GM12878 (cell line): Measurements from ENCODE around the gene TNPO2. TPM values are rescaled to one million over a fixed set of nuclear protein-coding genes. Genes with fewer than 3 reads are reported as not detected.
A peak's percentile ranks its signal among the peaks of the same experiment; 100 is the strongest.

Experiments used
- ATAC-seq: fragments of 200-7000 bp; cut with Tn5 transposase; 3 replicates; pipeline ENCODE4 v1.9.1; 2020; ENCODE audit warnings: mild to moderate bottlenecking, moderate library complexity
- BruUV-seq: library from RNA; stranded (reverse); fragments of 400-500 nt; replicated peaks from 2 replicates; lab custom pipeline; 2021; lab: Mats Ljungman, UMichigan
- CTCF ChIA-PET: fragments of 300-600 bp; sonication (Branson Sonifier 250); formaldehyde crosslinking; extraction: SDS; loops from one replicate; lab custom pipeline; 2021; ENCODE audit warnings: inconsistent platforms; lab: Yijun Ruan, JAX
- POLR2A ChIA-PET: fragments of 350-600 bp; formaldehyde crosslinking; extraction: SDS; loops from one replicate; lab custom pipeline; 2021; ENCODE audit warnings: inconsistent platforms; lab: Charles Lee
- RAD21 ChIA-PET: fragments of 300-600 bp; sonication (Branson Sonifier 250); formaldehyde crosslinking; loops from one replicate; lab custom pipeline; 2023; ENCODE audit warnings: antibody characterized with exemption; ENCODE audit not compliant: unreplicated experiment; lab: Charles Lee
- SMC1A ChIA-PET: fragments of 300-600 bp; sonication (Branson Sonifier 250); formaldehyde crosslinking; loops from one replicate; lab custom pipeline; 2023; ENCODE audit not compliant: unreplicated experiment, uncharacterized antibody; lab: Charles Lee
- DNase-seq: peaks from one replicate; pipeline ENCODE4 v3.0.0-alpha.2; 2011; ENCODE audit warnings: low read depth, low spot score
- FAIRE-seq: peaks from 3 replicates; lab custom pipeline; 2011; peaks lifted over from hg19 to GRCh38; lab: Jason Lieb, UNC
- H2AFZ ChIP-seq: 2 replicates; pipeline ENCODE4 v1.6.0; 2011; ENCODE audit warnings: low read depth, low read length, control low read depth; ENCODE audit not compliant: control insufficient read depth
- H3K27ac ChIP-seq: 2 replicates; pipeline ENCODE4 v1.5.1; 2011; ENCODE audit warnings: control low read depth; ENCODE audit not compliant: control insufficient read depth, insufficient read depth
- H3K27me3 ChIP-seq, 2 experiments: replicated peaks in 1 of 2; 2 replicates each; pipeline versions ENCODE4 v1.6.0 to v1.6.1; 2011; ENCODE audit warnings: low read length in 1 of 2; ENCODE audit not compliant: control insufficient read depth in 2 of 2, insufficient read depth in 2 of 2
- H3K36me3 ChIP-seq, 2 experiments: 2 replicates each; pipeline ENCODE4 v1.5.1; 2011; ENCODE audit warnings: low read length in 1 of 2; ENCODE audit not compliant: control insufficient read depth in 2 of 2, insufficient read depth in 2 of 2
- H3K4me1 ChIP-seq: 2 replicates; pipeline ENCODE4 v1.6.1; 2011; ENCODE audit warnings: mild to moderate bottlenecking, low read length, moderate library complexity, mixed read lengths; ENCODE audit not compliant: control insufficient read depth, insufficient read depth
- H3K4me2 ChIP-seq: 2 replicates; pipeline ENCODE4 v1.6.0; 2011; ENCODE audit warnings: control low read depth; ENCODE audit not compliant: control insufficient read depth, insufficient read depth
- H3K4me3 ChIP-seq: fragments of 200-600 bp; sonication (generic); 2 replicates; pipeline ENCODE4 v1.5.1; 2016
- H3K79me2 ChIP-seq: 2 replicates; pipeline ENCODE4 v1.6.0; 2011; ENCODE audit warnings: low read length; ENCODE audit not compliant: control insufficient read depth, insufficient read depth
- H3K9ac ChIP-seq: 2 replicates; pipeline ENCODE4 v1.8.0; 2011; ENCODE audit warnings: low read length, control low read depth, mixed read lengths; ENCODE audit not compliant: control insufficient read depth, insufficient read depth
- H3K9me3 ChIP-seq: replicated peaks from 3 replicates; pipeline ENCODE4 v1.5.1; 2011; ENCODE audit warnings: mild to moderate bottlenecking, low read length; ENCODE audit not compliant: control insufficient read depth, insufficient read depth
- H4K20me1 ChIP-seq: 2 replicates; pipeline ENCODE4 v1.6.0; 2011; ENCODE audit not compliant: control insufficient read depth, insufficient read depth
- ATF3 ChIP-seq: IDR thresholded peaks from 2 replicates; pipeline ENCODE4 v1.6.1; 2011; ENCODE audit warnings: low read depth, mild to moderate bottlenecking, low read length, moderate library complexity, borderline replicate concordance; ENCODE audit errors: extremely low read depth
- CEBPZ ChIP-seq: fragments of 150-350 bp; IDR thresholded peaks from 2 replicates; pipeline ENCODE4 v1.6.1; 2016; ENCODE audit warnings: low read depth, low read length
- CUX1 ChIP-seq: IDR thresholded peaks from 2 replicates; pipeline ENCODE4 v1.6.1; 2012; ENCODE audit warnings: improper control_type of control experiment, low read depth, low read length; ENCODE audit not compliant: insufficient replicate concordance
- DPF2 ChIP-seq: fragments of 450-650 bp; IDR thresholded peaks from 2 replicates; pipeline ENCODE4 v1.6.1; 2017; ENCODE audit warnings: mild to moderate bottlenecking
- EZH2 ChIP-seq: IDR thresholded peaks from 2 replicates; pipeline ENCODE4 v1.6.1; 2012; ENCODE audit warnings: low read depth, mild to moderate bottlenecking, control low read depth, inconsistent platforms, low read length, borderline replicate concordance; ENCODE audit not compliant: control insufficient read depth
- HDAC2 ChIP-seq: fragments of 200-600 bp; sonication (generic); IDR thresholded peaks from 2 replicates; pipeline ENCODE4 v1.6.1; 2017
- HSF1 ChIP-seq: fragments of 150-350 bp; IDR thresholded peaks from 2 replicates; pipeline ENCODE4 v1.6.1; 2014; ENCODE audit warnings: mild to moderate bottlenecking, low read depth, low read length
- SP1 ChIP-seq: IDR thresholded peaks from one replicate; pipeline ENCODE4 v1.6.1; 2011; ENCODE audit warnings: low read depth, low read length
- TARDBP ChIP-seq: IDR thresholded peaks from 2 replicates; pipeline ENCODE4 v1.6.1; 2016; ENCODE audit warnings: borderline replicate concordance
- TCF3 ChIP-seq: IDR thresholded peaks from 2 replicates; pipeline ENCODE4 v1.6.1; 2012; ENCODE audit warnings: low read depth, mild to moderate bottlenecking, low read length, borderline replicate concordance; ENCODE audit not compliant: insufficient read depth
- TCF7 ChIP-seq: IDR thresholded peaks from 2 replicates; pipeline ENCODE4 v1.6.1; 2014; ENCODE audit warnings: antibody characterized with exemption, borderline replicate concordance
- whole genome bisulfite sequencing: methylation state at CpG from one replicate; pipeline ENCODE4 v1.1.6; 2016; ENCODE audit warnings: low lambda C conversion rate; ENCODE audit not compliant: insufficient replicate concordance, insufficient coverage; ENCODE audit errors: missing lambda C conversion rate; 5-methylcytosine and 5-hydroxymethylcytosine counted together
- in situ Hi-C: fragments of 300-500 bp; cut with MboI; formaldehyde crosslinking; loops from 9 replicates; pipeline ENCODE4 v1.14.3; 2018; ENCODE audit warnings: mixed read lengths
- intact Hi-C: fragments of 100-400 bp; cut with micrococcal nuclease; formaldehyde crosslinking; loops from one replicate; pipeline ENCODE4 v1.14.2; 2022; ENCODE audit not compliant: unreplicated experiment
- polyA plus RNA-seq, 11 experiments: library from polyadenylated mRNA; depleted of rRNA in 4 of 11; unstranded in 6 of 11; stranded (reverse) in 5 of 11; fragments of >200 nt; fragmentation: Nextera tagmentation in 4 of 11; fragmentation: Illumina TruSeq in 1 of 11; extraction: Ambion mirVana in 4 of 11; extraction: Trizol in 1 of 11; gene quantifications; 1 replicate in 1 of 11; 2 replicates in 10 of 11; pipeline versions ENCODE4 v1.2.1 to v1.2.3, GENCODE V29; 2011 to 2016; ENCODE audit warnings: inconsistent platforms in 2 of 11, missing spikeins in 2 of 11, low read depth in 1 of 11
- total RNA-seq, 4 experiments: library from RNA; depleted of rRNA in 3 of 4; stranded (reverse); fragments of >200 nt in 3 of 4; fragmentation: Illumina TruSeq in 1 of 4; extraction: Trizol in 1 of 4; gene quantifications; 2 replicates each; pipeline versions ENCODE4 v1.2.1 to v1.2.3, GENCODE V29; 2013 to 2021

TNPO2 gene
- total and polyA plus RNA-seq, 10 of the 15 experiments (the other 5 are each of a cell fraction or from before 2014, with no cell fraction given): 5.5 to 99.7 (median 29.6) TPM

GRCh38 chr19:12695514-12695913 lies 28.2 kb downstream of the TNPO2 start:
- no peak for TF ChIP-seq DPF2
- TF ChIP-seq SP1: no peak
- no peak for TF ChIP-seq CUX1
- no peak for TF ChIP-seq EZH2
- no peak for TF ChIP-seq HDAC2
- no peak for TF ChIP-seq TCF7
- TF ChIP-seq TARDBP: no peak
- no peak for TF ChIP-seq HSF1
- TF ChIP-seq CEBPZ: no peak
- no peak for TF ChIP-seq ATF3
- TF ChIP-seq TCF3: no peak
- Histone ChIP-seq H4K20me1 (no peaks in the 10 kb centered on the region), H3K9ac (peak overlapping the region; percentile 50; the same call in 1 of the 2 replicates), H3K9me3 (no peaks in the 10 kb centered on the region), H2AFZ (peak overlapping the region; percentile 16; the same call in 1 of the 2 replicates), H3K4me3 (peak overlapping the region; percentile 85; the same call in 1 of the 2 replicates), H3K79me2 (no peaks in the 10 kb centered on the region), H3K27me3 (no peaks in the 10 kb centered on the region), H3K36me3 (peaks cover 0 to 6% of the 10 kb centered on the region in 2 experiments; a peak in 3 of 4 replicates), H3K4me1 (peaks cover 9% of the 10 kb centered on the region), H3K4me2 (peak overlapping the region; percentile 96), H3K27ac (no peak overlapping the region)
- CTCF ChIA-PET: interaction anchor here (1.2 to 1.5 kb wide), 2 partner anchors 17 to 71 kb away, joined by 3 to 7 read pairs; no protein-coding TSS in a partner anchor
- WGBS: 94% methylated on average over 1 of the region's 1 CpG
- POLR2A ChIA-PET: interaction anchor here (1.1 kb wide), 2 partner anchors 13 to 38 kb away, joined by 4 read pairs; no protein-coding TSS in a partner anchor
- in situ Hi-C loops: no loop called here
- intact Hi-C loops: no loop called here
- FAIRE-seq (no peak), DNase-seq (no peak), ATAC-seq (no peak)
- SMC1A ChIA-PET: interaction anchor here (0.7 kb wide), 1 partner anchor 9 kb away, joined by 3 read pairs; no protein-coding TSS in a partner anchor
- no TSS peak for BruUV-seq
- RAD21 ChIA-PET: no interaction called here
